Lower lobe of right lung (tissue), 2 donors: ENCODE measurements around the gene AZI2. TPM values are rescaled to one million over a fixed set of nuclear protein-coding genes. Genes with fewer than 3 reads are reported as not detected.

Experiments
- ATAC-seq, 2 donors: fragments of 200-7000 bp; cut with Tn5 transposase; one replicate each; pipeline ENCODE4 v1.9.1; 2020 to 2022; ENCODE audit warnings: mild to moderate bottlenecking in 2 of 2, moderate library complexity in 2 of 2
- DNase-seq: peaks from one replicate; pipeline ENCODE4 v3.0.0-alpha.2; 2020
- H3K27ac ChIP-seq: fragments of 200-600 bp; one replicate; pipeline ENCODE4 v1.8.0; 2022
- H3K27me3 ChIP-seq: fragments of 200-600 bp; one replicate; pipeline ENCODE4 v1.8.0; 2022; ENCODE audit warnings: low read depth
- H3K36me3 ChIP-seq: fragments of 200-600 bp; one replicate; pipeline ENCODE4 v1.8.0; 2022; ENCODE audit warnings: mild to moderate bottlenecking
- H3K4me1 ChIP-seq: fragments of 200-600 bp; one replicate; pipeline ENCODE4 v1.8.0; 2022
- H3K4me3 ChIP-seq: fragments of 200-600 bp; one replicate; pipeline ENCODE4 v1.8.0; 2022; ENCODE audit warnings: mild to moderate bottlenecking
- H3K9me3 ChIP-seq: fragments of 200-600 bp; one replicate; pipeline ENCODE4 v1.8.0; 2022
- intact Hi-C: fragments of 100-400 bp; cut with DNase I; formaldehyde crosslinking; loops from one replicate; pipeline ENCODE4 v1.11.0; 2022
- total RNA-seq: library from RNA; stranded (reverse); fragmentation: NEBNext Ultra II Directional; extraction: Animal tissue kit (Norgen Biotek cat#: 25700); gene quantifications from one replicate; pipeline ENCODE4 v1.2.1, GENCODE V29; 2021
- TF ChIP-seq, protein P1 (sequence below): fragments of 200-600 bp; IDR thresholded peaks from one replicate; pipeline ENCODE4 v1.8.0; 2022; ENCODE audit warnings: antibody characterized with exemption, mild to moderate bottlenecking
- donor health status: DM: no; HTN: yes; CAD: no; lungs with severe emphysema.

Gene AZI2
- total RNA-seq, 1 donor from 2014 or later: 109 TPM

DNA sequence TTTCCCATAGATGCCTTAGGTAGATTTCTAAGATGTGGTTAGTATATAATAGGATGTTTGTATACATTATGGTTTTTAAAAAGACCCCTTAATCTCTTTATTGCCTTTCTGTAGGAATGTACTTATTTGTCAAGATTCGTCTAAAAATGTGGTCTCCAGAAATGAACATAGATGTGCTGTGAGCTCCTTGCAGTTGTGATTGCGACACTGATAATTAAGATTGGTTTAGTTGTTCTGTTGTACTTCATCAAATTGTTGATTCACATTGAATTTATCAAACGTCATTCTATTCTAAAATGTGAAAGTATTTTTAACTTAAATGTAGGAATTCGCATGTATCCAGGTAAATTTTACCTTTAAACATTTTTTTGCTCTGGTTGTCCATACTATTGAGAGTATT lies 56.0 kb downstream of the AZI2 start:
- TF ChIP-seq, protein P1, sequence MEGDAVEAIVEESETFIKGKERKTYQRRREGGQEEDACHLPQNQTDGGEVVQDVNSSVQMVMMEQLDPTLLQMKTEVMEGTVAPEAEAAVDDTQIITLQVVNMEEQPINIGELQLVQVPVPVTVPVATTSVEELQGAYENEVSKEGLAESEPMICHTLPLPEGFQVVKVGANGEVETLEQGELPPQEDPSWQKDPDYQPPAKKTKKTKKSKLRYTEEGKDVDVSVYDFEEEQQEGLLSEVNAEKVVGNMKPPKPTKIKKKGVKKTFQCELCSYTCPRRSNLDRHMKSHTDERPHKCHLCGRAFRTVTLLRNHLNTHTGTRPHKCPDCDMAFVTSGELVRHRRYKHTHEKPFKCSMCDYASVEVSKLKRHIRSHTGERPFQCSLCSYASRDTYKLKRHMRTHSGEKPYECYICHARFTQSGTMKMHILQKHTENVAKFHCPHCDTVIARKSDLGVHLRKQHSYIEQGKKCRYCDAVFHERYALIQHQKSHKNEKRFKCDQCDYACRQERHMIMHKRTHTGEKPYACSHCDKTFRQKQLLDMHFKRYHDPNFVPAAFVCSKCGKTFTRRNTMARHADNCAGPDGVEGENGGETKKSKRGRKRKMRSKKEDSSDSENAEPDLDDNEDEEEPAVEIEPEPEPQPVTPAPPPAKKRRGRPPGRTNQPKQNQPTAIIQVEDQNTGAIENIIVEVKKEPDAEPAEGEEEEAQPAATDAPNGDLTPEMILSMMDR: no peak
- no peak overlapping the region for H3K4me3 ChIP-seq
- ATAC-seq: no peak

DNA sequence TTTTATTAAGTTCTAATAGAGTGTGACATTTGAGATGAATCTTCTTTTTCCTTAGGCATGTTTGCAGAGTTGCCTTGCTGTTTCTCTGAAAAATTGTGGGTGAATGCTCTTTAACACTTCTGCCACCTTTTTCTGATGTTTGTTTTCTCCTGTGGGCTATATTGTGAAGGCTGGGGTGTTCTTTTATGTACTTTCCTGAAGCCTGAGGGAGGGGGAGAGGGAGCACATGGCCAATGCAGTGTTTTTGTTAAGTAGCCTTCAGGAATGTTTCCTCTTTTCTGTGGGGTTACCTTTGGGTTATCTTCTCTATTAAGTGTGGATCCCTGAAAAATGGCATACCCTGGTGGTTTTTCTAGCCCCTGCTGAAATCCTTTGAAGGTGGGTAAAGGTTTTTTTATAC lies 57.0 kb downstream of the AZI2 start:
- TF ChIP-seq, protein P1: no peak
- no peaks in the 10 kb centered on the region for H3K36me3 ChIP-seq
- intact Hi-C loops: no loop called here
- H3K4me1 ChIP-seq: peaks cover 10% of the 10 kb centered on the region
- H3K4me3 ChIP-seq: no peak overlapping the region
- no peaks in the 10 kb centered on the region for H3K27me3 ChIP-seq
- DNase-seq (no peak), ATAC-seq (no peak)
- H3K9me3 ChIP-seq: no peaks in the 10 kb centered on the region
- no peak overlapping the region for H3K27ac ChIP-seq

More for the DNA sequence above, 56.0 kb downstream of the AZI2 start:
- peaks cover 10% of the 10 kb centered on the region for H3K4me1 ChIP-seq
- no peaks in the 10 kb centered on the region for H3K27me3 ChIP-seq
- no peak for DNase-seq
- no peak overlapping the region for H3K27ac ChIP-seq
- no peaks in the 10 kb centered on the region for H3K36me3 ChIP-seq
- H3K9me3 ChIP-seq: no peaks in the 10 kb centered on the region
- intact Hi-C loops: no loop called here

DNA sequence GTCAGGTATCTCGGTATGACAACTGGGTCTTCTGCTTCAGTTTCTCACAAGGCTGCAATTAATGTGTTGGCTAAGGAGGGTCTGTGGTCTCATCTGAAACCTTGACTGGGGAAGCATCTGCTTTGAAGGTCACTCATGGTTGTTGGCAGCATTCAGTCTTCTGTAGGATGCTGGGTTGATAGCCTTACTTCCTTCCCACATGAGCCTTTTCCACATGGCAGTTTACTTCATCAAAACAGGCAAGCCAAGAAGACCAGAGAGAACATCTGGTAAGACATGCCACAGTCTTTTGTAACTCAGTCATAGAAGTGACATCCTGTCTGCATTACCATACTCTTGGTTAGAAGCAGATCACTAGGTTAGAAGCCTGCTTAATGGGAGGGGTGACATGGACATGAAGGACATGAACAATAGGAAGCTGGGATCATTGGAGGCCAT lies 57.7 kb downstream of the AZI2 start:
- H3K4me3 ChIP-seq: no peak overlapping the region
- intact Hi-C loops: no loop called here
- ATAC-seq (no peak), DNase-seq (no peak)
- TF ChIP-seq, protein P1: no peak
- H3K9me3 ChIP-seq: no peaks in the 10 kb centered on the region
- no peak overlapping the region for H3K27ac ChIP-seq
- H3K4me1 ChIP-seq: peaks cover 7% of the 10 kb centered on the region
- no peaks in the 10 kb centered on the region for H3K27me3 ChIP-seq
- H3K36me3 ChIP-seq: no peaks in the 10 kb centered on the region

DNA sequence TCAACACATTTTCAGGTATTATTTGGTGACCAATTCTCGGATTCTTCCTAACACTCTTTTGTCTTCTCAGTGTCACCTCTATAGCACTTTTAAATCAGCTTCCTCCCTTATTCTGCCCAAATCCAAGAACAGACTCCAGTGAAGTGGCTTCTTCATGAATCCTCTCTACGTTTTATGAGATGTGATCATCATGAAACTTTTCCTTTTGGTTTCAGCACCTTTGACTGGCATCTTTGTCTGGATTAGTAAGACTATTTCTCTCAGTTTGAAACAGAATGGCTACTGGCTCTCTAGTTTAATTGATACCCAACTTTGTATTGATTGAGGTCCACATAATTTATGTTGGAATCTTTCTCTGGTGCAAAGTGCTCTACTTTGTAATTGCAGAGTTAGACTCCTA lies 61.6 kb downstream of the AZI2 start:
- H3K4me3 ChIP-seq: no peak overlapping the region
- no peak for DNase-seq
- no peaks in the 10 kb centered on the region for H3K36me3 ChIP-seq
- H3K9me3 ChIP-seq: no peaks in the 10 kb centered on the region
- TF ChIP-seq, protein P1: no peak
- no peak overlapping the region for H3K27ac ChIP-seq
- no peaks in the 10 kb centered on the region for H3K4me1 ChIP-seq
- no peak for ATAC-seq
- intact Hi-C loops: no loop called here
- H3K27me3 ChIP-seq: no peaks in the 10 kb centered on the region

DNA sequence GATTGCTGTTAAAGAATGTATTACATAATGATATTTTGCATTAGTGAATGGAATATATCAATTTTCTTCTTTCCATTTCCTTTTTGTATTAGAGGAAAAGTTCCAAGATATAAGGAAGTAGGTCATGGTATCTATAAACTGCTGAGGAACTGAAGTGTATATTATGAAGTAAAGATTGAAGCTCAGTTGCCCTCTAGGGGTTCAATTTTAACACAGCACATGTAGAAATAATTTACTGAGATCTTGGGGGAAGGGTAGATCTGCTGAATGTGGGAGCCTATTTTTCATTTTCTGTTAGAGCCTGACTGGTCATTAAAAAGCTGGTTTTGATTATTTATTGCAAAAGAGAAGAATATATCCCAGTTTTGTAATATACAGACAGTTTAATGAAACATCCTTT lies 62.0 kb downstream of the AZI2 start:
- Histone ChIP-seq H3K36me3 (no peaks in the 10 kb centered on the region), H3K27ac (no peak overlapping the region), H3K9me3 (no peaks in the 10 kb centered on the region), H3K4me3 (no peak overlapping the region), H3K27me3 (no peaks in the 10 kb centered on the region), H3K4me1 (no peaks in the 10 kb centered on the region)
- intact Hi-C loops: no loop called here
- TF ChIP-seq, protein P1: peak; percentile 54
- DNase-seq: no peak
- peak; percentile 67 to 74 for ATAC-seq

DNA sequence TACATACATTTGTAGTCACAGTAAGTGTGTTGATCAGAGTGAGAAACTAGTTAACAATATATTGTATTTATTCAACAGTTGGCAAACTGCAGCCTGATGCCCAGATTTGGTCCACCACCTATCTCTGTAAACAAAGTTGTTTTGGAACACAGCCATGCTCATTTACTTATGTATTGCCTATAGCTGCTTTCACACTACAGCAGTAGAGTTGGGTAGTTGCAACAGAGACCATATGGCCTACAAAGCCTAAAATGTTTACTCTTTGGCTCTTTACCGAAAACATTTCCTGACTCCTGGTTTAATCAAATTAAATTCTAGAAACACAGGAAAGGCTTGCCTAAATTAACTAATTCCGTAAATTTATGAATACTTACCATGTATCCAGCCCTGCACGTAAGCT lies 67.8 kb downstream of the AZI2 start:
- TF ChIP-seq, protein P1: no peak
- DNase-seq: no peak
- Histone ChIP-seq H3K4me3 (no peak overlapping the region), H3K27me3 (no peaks in the 10 kb centered on the region), H3K27ac (no peak overlapping the region), H3K9me3 (no peaks in the 10 kb centered on the region), H3K4me1 (no peaks in the 10 kb centered on the region), H3K36me3 (no peaks in the 10 kb centered on the region)
- ATAC-seq: no peak
- intact Hi-C loops: no loop called here
